IPS-NIHi11 (cell line): ENCODE results near the gene ATP8A2.

Experiments
- DNase-seq: peaks from one replicate; pipeline ENCODE4 v3.0.0; 2012; ENCODE audit warnings: mixed read lengths, low spot score

The ATP8A2 gene

GRCh38 chr13:25882466-25883357 lies 510.9 kb downstream of the ATP8A2 start:
- DNase-seq: no peak

GRCh38 chr13:25885418-25885817 lies 513.6 kb downstream of the ATP8A2 start:
- no peak for DNase-seq

- no peak for DNase-seq
Observed at GRCh38 chr13:25886438-25887214, 514.9 kb downstream of the ATP8A2 start.

GRCh38 chr13:25887962-25888655 lies 516.3 kb downstream of the ATP8A2 start:
- no peak for DNase-seq

- no peak for DNase-seq
Observed at GRCh38 chr13:25890671-25891212, 519.0 kb downstream of the ATP8A2 start.

GRCh38 chr13:25898991-25899390 lies 527.2 kb downstream of the ATP8A2 start:
- DNase-seq: no peak

GRCh38 chr13:25899464-25899863 lies 527.7 kb downstream of the ATP8A2 start:
- no peak for DNase-seq

GRCh38 chr13:25899952-25900351 lies 528.2 kb downstream of the ATP8A2 start:
- DNase-seq: no peak

- no peak for DNase-seq
Observed at GRCh38 chr13:25901460-25902376, 529.9 kb downstream of the ATP8A2 start.

GRCh38 chr13:25902455-25902854 lies 530.7 kb downstream of the ATP8A2 start:
- no peak for DNase-seq

- no peak for DNase-seq
Observed at GRCh38 chr13:25902891-25903341, 531.1 kb downstream of the ATP8A2 start.

GRCh38 chr13:25904830-25905229 lies 533.1 kb downstream of the ATP8A2 start:
- DNase-seq: no peak

GRCh38 chr13:25905611-25906010 lies 533.8 kb downstream of the ATP8A2 start:
- no peak for DNase-seq

GRCh38 chr13:25906191-25906661 lies 534.5 kb downstream of the ATP8A2 start:
- DNase-seq: no peak

GRCh38 chr13:25908366-25908765 lies 536.6 kb downstream of the ATP8A2 start:
- peak; percentile 23 for DNase-seq

- no peak for DNase-seq
Observed at GRCh38 chr13:25910243-25910642, 538.5 kb downstream of the ATP8A2 start.

- peak; percentile 85 for DNase-seq
Observed at GRCh38 chr13:25910991-25911419, 539.2 kb downstream of the ATP8A2 start.

- DNase-seq: no peak
Observed at GRCh38 chr13:25912961-25913360, 541.2 kb downstream of the ATP8A2 start.

- DNase-seq: no peak
Observed at GRCh38 chr13:25915840-25916518, 544.2 kb downstream of the ATP8A2 start.

GRCh38 chr13:25920277-25920676 lies 548.5 kb downstream of the ATP8A2 start:
- DNase-seq: no peak
